Activated CD8-positive, alpha-beta memory T cell treated with anti-CD3 and anti-CD28 coated beads, Interleukin-2, amount 50 U/mL, for 1 hour (primary cell): Measurements from ENCODE around the gene DDN.

Source experiments
- DNase-seq: peaks from one replicate; pipeline ENCODE4 v3.0.0-alpha.2; 2020; ENCODE audit errors: extremely low read depth

Gene DDN

GRCh38 chr12:48999371-49000131 lies at the start of gene DDN:
Gene DDN, minus strand, starts transcription at chr12:48999375. Its CDS starts 88 bp downstream, at chr12:48999287.
- no peak for DNase-seq

GRCh38 chr12:49048953-49049352 lies 49.8 kb upstream of the DDN start:
- DNase-seq: no peak

- DNase-seq: no peak
These were observed 47.1 kb upstream of the DDN start for GRCh38 chr12:49046129-49046895.

DNA sequence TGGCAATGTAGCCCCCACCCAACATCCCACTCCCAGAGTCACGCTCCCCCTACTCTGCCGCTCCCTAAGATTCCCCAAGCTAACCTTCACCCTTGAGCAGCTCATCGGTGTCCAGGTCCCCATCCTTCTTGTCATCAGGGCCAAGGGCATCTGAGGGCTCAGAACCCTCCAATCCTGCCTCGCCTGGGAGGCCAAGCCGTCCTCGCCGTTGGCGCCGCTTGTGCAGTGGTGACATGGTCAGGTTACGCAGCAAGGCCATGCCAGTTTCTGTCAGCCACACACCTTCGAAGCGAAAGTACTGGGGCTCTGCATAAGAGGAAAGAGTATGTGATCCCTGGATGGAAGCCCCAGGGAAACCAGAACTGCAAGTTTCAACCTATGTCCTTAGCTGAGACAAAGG lies 45.5 kb upstream of the DDN start:
- no peak for DNase-seq

- peak; percentile 71 for DNase-seq
These were observed 44.7 kb upstream of the DDN start for GRCh38 chr12:49043856-49044258.

DNA sequence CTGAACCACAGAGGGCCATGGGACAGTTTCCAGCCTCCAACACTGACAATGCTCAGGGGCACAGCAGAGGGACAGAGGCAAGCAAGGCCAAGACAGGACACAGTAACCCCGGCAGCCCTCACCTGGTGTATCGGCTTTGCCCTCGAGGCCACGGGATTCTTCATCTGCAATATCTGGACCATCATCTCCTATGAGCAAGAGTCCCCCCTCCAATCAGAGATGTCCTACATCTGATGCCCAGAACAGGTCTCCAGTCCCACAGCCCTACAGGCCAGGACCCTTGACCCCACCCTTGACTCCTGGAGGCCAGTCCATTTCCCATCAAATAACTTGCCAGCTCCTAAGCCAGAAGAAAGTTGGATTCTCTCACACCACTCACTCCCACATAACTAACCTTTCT lies 44.1 kb upstream of the DDN start:
- no peak for DNase-seq

DNA sequence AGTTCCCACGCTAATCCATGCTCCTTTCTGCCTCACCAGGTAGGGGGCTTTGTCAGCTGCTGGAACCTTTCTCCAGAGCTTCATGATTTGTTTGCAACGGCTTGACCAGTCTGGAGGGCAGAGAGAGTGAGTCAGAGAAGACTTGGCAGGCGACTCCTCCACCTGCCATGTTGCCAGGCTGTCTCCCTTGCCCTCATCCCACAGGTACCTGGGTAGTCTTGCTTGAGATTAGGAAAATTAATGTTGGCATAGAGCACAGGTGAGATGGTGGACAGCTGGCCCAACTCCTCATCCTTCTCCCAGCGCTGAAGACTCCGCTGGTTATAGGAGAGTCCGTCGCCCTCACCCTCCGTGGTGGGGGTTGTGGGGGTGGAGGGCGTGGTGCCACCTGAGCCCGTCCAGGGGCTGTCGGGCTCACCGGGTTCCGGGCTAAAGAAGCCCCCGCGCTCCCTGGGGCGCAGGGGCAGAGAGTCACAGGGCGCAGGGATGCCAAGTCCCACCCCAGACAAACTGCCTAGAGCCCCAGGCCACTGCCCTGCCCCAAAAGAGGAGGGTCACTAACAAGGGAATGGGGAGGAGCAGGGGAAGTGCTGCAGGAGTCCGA lies 42.8 kb upstream of the DDN start:
- DNase-seq: no peak

DNA sequence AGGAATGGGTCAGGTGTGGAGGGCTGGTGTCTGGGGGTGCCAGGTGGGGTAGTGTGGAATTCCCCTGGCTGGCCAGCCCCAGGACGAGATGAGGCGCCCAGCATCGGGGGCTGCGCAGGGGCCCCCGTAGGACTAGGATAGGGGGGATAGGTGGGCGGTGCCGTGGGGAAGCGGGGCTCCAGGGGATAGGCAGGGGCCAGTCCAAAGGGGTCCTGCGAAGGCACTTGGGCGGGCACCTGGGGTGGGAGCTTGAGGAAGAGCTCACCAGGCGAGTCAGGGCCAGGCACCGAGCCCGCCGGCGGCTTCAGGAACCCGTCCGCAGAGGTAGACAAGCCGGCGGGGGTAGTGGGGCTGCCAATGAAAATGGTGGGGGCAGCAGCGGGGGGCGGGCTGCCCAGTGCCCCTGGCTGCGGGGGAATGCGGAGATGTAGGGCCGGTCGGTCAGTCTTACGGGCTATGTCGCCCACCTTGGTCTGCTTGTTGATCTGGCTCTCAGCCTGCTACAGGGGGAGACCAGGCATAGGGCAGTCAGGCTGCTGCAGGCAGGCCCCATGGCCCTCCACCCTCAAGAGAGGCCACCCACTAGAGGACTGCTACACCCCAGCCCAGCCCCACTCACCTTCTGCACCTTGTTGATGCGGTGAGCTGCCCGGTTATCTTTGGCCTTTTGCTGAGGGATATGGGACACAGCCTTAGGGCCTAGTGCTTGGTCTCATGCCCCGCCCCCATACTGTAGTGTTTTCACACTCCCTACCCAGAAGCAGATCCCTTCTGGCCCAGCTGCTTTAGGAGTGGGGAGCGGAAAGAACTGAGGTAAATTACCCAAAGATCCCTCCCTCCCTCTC lies 42.1 kb upstream of the DDN start:
- DNase-seq: no peak

- DNase-seq: no peak
These were observed 41.2 kb upstream of the DDN start for GRCh38 chr12:49040364-49040855.

GRCh38 chr12:49039421-49040363 lies 40.5 kb upstream of the DDN start:
- DNase-seq: no peak

DNA sequence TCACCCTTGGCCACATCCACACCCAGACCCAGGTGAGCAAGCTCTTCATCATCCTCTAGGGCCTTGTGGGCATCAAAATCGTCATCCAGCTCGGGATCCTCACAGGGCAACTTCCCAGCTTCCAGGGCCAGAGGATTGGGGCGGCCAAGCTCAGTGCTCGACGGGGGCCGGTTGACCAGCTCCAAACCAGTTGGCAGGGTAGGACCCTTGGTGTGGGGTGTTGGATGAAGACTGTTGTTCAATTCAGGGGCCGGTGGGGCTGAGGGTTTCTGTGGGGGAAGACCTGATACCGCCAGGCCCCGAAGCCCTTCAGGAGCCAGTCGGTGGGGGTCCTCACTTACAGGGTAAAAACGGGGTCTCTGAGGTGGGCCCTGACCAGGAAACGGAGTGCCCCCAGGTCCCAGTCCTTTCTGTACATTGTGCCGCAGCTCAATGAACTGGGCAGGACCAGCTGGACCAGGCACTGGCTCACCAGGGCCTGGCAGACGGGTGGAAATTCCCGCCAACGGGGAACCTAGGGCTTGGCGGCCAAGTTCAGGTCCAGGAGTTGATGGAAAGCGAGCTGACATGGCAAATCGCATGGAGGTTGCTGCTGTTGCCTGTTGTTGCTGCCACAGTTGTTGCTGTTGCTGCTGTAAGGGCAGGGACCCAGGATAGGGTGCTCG lies 39.2 kb upstream of the DDN start:
- DNase-seq: no peak

- no peak for DNase-seq
These were observed 38.7 kb upstream of the DDN start for GRCh38 chr12:49037947-49038237.

- DNase-seq: no peak
These were observed 38.2 kb upstream of the DDN start for GRCh38 chr12:49037111-49037946.

DNA sequence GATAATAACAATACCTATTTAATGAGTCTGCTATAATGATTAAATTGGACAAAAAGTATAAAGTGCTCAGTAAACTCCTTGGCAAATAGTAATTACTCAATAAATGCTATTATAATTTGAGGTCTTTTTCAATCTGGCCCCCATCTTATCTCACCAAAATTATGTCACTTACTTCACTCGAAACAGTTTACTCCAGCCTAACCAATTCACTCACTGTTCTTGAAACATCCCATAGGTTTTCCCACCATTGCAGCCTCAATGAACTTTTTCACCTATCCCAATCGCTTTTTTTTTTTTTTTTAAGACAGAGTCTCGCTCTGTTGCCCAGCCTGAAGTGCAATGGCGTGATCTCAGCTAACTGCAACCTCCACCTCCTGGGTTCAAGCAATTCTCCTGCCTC lies 36.9 kb upstream of the DDN start:
- no peak for DNase-seq

DNA sequence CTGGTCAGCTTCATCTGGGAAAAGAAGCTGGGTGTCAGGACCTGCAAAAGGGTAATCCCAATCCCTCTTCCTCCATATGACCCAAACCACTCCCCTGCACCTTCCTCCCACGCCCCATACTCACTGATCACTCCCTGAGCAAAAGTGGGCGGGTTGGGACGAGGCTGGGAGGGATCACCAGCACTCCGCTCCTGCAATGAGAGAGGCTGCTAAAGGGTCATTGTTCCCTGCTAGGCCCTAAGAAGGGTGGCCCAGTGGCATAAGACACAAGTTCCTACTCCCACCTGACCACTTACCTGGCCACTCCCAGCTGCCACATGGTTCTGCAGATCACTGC lies 35.1 kb upstream of the DDN start:
- DNase-seq: no peak

DNA sequence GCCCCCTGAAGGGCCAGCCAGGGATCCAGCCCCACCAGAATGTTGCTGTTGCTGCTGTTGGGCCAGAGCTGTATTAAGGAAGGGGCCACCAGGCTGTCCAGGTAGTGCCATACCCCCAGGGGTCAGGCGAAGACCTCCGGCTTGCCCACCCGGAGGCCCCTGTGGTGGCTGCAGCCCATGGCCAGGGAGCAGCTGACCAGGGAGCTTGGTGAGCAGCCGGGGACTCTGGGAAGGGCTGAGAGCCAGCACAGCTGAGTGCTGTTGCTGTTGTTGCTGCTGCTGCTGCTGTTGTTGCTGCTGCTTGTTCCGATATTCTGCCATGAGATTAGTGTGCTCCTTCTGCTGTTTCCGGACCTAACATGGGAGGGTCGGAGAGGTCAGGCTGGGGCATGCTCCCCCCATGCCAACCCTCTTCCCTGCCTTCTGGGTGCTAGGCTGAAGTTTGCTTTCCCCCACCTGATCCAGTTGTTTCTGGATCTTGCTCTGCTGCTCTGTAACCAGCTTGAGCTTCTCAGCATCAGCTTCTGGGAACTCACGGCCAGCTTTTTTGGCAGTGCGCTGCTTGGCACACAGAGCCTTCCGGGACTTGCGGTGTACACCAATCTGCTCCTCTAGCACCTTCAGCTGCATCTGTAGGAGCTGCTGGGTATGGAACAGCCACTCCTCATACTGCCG lies 34.6 kb upstream of the DDN start:
- no peak for DNase-seq

DNA sequence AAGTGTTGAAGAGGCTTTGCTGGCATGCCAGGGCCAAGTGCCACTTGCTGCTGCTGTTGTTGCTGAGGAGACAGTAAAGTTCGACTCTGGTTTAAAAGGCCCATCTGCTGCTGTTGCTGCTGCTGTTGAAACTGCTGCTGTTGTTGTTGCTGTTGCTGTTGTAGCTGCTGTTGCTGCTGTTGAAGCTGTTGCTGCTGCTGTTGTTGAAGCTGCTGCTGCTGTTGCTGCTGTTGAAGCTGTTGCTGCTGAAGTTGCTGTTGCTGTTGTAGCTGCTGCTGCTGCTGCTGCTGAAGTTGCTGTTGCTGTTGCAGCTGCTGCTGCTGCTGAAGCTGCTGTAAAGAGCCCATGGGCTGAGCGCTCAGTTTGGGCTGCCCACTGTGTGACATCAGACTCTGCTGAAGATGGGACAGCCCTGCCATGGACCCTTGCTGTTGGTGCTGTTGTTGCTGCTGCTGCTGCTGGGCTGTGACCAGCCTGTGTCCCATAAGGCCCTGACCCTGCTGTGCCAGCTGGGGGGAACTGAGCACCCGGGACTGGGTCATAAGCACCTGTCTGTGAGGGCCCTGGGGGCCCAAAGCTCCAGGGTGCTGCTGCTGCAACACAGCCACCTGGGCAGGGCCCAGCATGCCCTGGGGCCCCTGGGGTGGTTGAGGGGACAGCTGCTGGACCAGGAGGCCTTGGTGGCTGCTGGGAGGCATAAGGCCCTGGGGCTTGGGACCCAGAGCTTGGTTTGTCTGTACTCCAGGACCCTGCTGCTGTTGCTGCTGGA lies 33.7 kb upstream of the DDN start:
- no peak for DNase-seq

DNA sequence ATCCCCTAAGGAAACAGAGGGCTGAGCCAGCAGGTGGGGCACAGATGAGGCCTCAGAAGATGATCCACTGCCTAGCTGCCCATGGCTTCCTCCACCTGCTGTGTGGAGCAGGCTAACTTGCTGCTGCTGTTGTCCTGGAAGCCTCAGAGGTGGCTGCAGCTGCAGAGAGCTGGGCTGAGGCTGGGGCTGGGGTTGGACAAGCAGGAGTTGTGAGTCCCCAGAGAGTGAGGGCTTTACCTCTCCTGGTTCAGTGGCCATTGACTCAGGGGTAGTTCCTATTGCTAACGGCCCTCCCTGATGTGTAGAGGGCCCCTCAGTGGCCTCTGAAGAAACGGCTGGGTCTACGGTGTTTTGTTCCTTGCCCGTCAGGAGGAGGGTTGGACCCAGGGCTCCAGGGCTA lies 33.1 kb upstream of the DDN start:
- DNase-seq: no peak
